ENCODE results near the gene SARM1.

The SARM1 gene

DNA sequence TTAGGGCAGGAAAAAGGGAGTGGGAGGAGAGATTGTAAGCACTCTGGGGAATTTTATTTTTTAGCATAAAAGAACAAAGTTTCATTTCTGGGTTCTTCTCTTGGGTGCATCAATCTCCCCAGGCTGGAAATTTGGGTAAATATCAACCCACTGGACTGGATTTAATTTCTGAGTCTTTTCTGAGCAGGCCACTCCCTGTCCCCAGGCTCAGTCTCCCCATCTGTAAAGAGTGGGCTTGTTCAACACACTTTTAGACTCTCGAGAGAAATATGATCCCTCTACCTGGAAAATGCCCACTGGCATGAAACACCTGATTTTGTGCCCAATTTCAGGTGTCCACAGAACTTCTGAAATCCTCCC is 770 bp upstream of the SARM1 start:
- in situ Hi-C loops (cut with HindIII; ENCODE audit: low sequenced_read_pairs): no loop called here
- peak overlapping the region; percentile 60 for H3K4me3 ChIP-seq (ENCODE audit: low read depth, low read length)
- TF ChIP-seq, protein P1, sequence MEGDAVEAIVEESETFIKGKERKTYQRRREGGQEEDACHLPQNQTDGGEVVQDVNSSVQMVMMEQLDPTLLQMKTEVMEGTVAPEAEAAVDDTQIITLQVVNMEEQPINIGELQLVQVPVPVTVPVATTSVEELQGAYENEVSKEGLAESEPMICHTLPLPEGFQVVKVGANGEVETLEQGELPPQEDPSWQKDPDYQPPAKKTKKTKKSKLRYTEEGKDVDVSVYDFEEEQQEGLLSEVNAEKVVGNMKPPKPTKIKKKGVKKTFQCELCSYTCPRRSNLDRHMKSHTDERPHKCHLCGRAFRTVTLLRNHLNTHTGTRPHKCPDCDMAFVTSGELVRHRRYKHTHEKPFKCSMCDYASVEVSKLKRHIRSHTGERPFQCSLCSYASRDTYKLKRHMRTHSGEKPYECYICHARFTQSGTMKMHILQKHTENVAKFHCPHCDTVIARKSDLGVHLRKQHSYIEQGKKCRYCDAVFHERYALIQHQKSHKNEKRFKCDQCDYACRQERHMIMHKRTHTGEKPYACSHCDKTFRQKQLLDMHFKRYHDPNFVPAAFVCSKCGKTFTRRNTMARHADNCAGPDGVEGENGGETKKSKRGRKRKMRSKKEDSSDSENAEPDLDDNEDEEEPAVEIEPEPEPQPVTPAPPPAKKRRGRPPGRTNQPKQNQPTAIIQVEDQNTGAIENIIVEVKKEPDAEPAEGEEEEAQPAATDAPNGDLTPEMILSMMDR (IDR thresholded peaks at IDR 0.05; ENCODE audit: low read depth, low read length): no peak
- no peak for DNase-seq (ENCODE audit: low read depth, low spot score)

- TF ChIP-seq, protein P1 (IDR thresholded peaks at IDR 0.05; ENCODE audit: low read depth, low read length): no peak
- in situ Hi-C loops (cut with HindIII; ENCODE audit: low sequenced_read_pairs): no loop called here
- peak overlapping the region; percentile 60 for H3K4me3 ChIP-seq (ENCODE audit: low read depth, low read length)
- peak; percentile 33 for DNase-seq (ENCODE audit: low read depth, low spot score)
These were observed 880 bp downstream of the SARM1 start for GRCh38 chr17:28372203-28372944.

DNA sequence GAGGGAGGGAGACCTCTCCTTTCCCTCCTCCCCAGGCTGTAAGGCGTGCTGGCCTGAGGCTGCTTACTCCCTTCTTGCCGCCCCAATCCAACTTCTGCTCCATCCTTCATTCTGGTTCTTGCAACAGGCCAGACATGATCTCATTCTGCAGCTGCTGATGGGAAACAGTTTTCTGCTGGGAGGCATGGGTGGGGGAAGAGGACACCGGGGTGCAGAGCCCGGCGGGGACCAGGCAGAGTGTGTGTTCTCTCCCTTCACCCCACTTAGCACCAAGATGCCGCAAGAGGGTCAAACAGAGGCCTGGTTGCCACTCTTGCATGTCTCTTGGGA is 1.4 kb downstream of the SARM1 start:
- TF ChIP-seq, protein P1 (IDR thresholded peaks at IDR 0.05; ENCODE audit: low read depth, low read length): no peak
- H3K4me3 ChIP-seq (ENCODE audit: low read depth, low read length): peak overlapping the region; percentile 60
- in situ Hi-C loops (cut with HindIII; ENCODE audit: low sequenced_read_pairs): no loop called here
- DNase-seq (ENCODE audit: low read depth, low spot score): no peak

GRCh38 chr17:28379814-28380801 is 8.6 kb downstream of the SARM1 start:
- H3K4me3 ChIP-seq (ENCODE audit: low read depth, low read length): no peak overlapping the region
- TF ChIP-seq, protein P1 (IDR thresholded peaks at IDR 0.05; ENCODE audit: low read depth, low read length): no peak
- no peak for DNase-seq (ENCODE audit: low read depth, low spot score)
- in situ Hi-C loops (cut with HindIII; ENCODE audit: low sequenced_read_pairs): no loop called here

- TF ChIP-seq, protein P1 (IDR thresholded peaks at IDR 0.05; ENCODE audit: low read depth, low read length): peak; percentile 29
- no peak for DNase-seq (ENCODE audit: low read depth, low spot score)
- no peak overlapping the region for H3K4me3 ChIP-seq (ENCODE audit: low read depth, low read length)
- in situ Hi-C loops (cut with HindIII; ENCODE audit: low sequenced_read_pairs): no loop called here
These were observed 9.8 kb downstream of the SARM1 start for GRCh38 chr17:28381141-28381825.

GRCh38 chr17:28384281-28385036 is 13.0 kb downstream of the SARM1 start:
- in situ Hi-C loops (cut with HindIII; ENCODE audit: low sequenced_read_pairs): no loop called here
- H3K4me3 ChIP-seq (ENCODE audit: low read depth, low read length): peak overlapping the region; percentile 12
- TF ChIP-seq, protein P1 (IDR thresholded peaks at IDR 0.05; ENCODE audit: low read depth, low read length): no peak
- DNase-seq (ENCODE audit: low read depth, low spot score): no peak
